Measurements from ENCODE around the gene RAB12.
"Not testable (repeated sequence)": the region's sequence is repeated elsewhere in the genome, so short reads cannot be mapped to it uniquely, and the experiment has no call there.

RAB12 gene

GRCh38 chr18:8635087-8635486 lies 25.9 kb downstream of the RAB12 start:
- peaks cover 65 to 76% (median 65%) of the 10 kb centered on the region in 3 donors for H3K36me3 ChIP-seq
- no peak for TF ChIP-seq CTCF (IDR thresholded peaks at IDR 0.05)
- H3K27me3 ChIP-seq = no peaks in the 10 kb centered on the region
- no peak for DNase-seq
- H3K4me3 ChIP-seq = no peak overlapping the region
- intact Hi-C loops (cut with DNase I; ENCODE audit: low total_unique reads) = no loop called here
- peaks cover 0 to 5% (median 0%) of the 10 kb centered on the region in 4 donors for H3K4me1 ChIP-seq
- no peaks in the 10 kb centered on the region for H3K9me3 ChIP-seq
- no peak overlapping the region for H3K27ac ChIP-seq

GRCh38 chr18:8639762-8640161 lies 30.5 kb downstream of the RAB12 start:
- Histone ChIP-seq H3K4me1 (no peaks in the 10 kb centered on the region), H3K27ac (no peak overlapping the region), H3K36me3 (peaks cover 51 to 58% (median 58%) of the 10 kb centered on the region in 3 donors), H3K4me3 (no peak overlapping the region), H3K27me3 (no peaks in the 10 kb centered on the region), H3K9me3 (no peaks in the 10 kb centered on the region)
- TF ChIP-seq CTCF (IDR thresholded peaks at IDR 0.05) = no peak
- no peak for DNase-seq
- intact Hi-C loops (cut with DNase I; ENCODE audit: low total_unique reads) = no loop called here

GRCh38 chr18:8643326-8643878 lies 34.2 kb downstream of the RAB12 start:
- H3K4me1 ChIP-seq = no peaks in the 10 kb centered on the region
- no peak for TF ChIP-seq CTCF (IDR thresholded peaks at IDR 0.05)
- peaks cover 18 to 25% (median 21%) of the 10 kb centered on the region in 3 donors for H3K36me3 ChIP-seq
- DNase-seq = no peak
- H3K27me3 ChIP-seq = peaks cover 0 to 4% of the 10 kb centered on the region in 2 donors
- intact Hi-C loops (cut with DNase I; ENCODE audit: low total_unique reads) = no loop called here
- no peak overlapping the region for H3K27ac ChIP-seq
- H3K4me3 ChIP-seq = no peak overlapping the region
- H3K9me3 ChIP-seq = no peaks in the 10 kb centered on the region

- H3K4me3 ChIP-seq; intact Hi-C loops (cut with DNase I; ENCODE audit: low total_unique reads); DNase-seq; H3K9me3 ChIP-seq; H3K4me1 ChIP-seq; H3K36me3 ChIP-seq; H3K27me3 ChIP-seq; H3K27ac ChIP-seq: not testable (repeated sequence)
These were observed 38.1 kb downstream of the RAB12 start for GRCh38 chr18:8647359-8647758.

GRCh38 chr18:8651478-8652261 lies 42.4 kb downstream of the RAB12 start:
- intact Hi-C loops (cut with DNase I; ENCODE audit: low total_unique reads); H3K27ac ChIP-seq; DNase-seq; H3K36me3 ChIP-seq; H3K4me1 ChIP-seq; H3K27me3 ChIP-seq; H3K9me3 ChIP-seq; H3K4me3 ChIP-seq: not testable (repeated sequence)

GRCh38 chr18:8654503-8655451 lies 45.5 kb downstream of the RAB12 start:
- DNase-seq = no peak
- H3K4me1 ChIP-seq = no peaks in the 10 kb centered on the region
- no peak overlapping the region for H3K27ac ChIP-seq
- H3K9me3 ChIP-seq = no peaks in the 10 kb centered on the region
- TF ChIP-seq CTCF (IDR thresholded peaks at IDR 0.05) = peak; percentile 62 to 78
- H3K27me3 ChIP-seq = peaks cover 0 to 4% of the 10 kb centered on the region in 2 donors
- intact Hi-C loops (cut with DNase I; ENCODE audit: low total_unique reads) = loop anchor here (5.0 kb wide), 1 partner anchor 328 kb away; no protein-coding TSS in a partner anchor
- no peak overlapping the region for H3K4me3 ChIP-seq
- no peaks in the 10 kb centered on the region for H3K36me3 ChIP-seq

All from tibial artery (tissue), 4 donors.